Bone marrow (tissue), 2 donors: Measurements from ENCODE around the gene CPT1A.

Experiments
- DNase-seq, 2 donors: peaks; one replicate each; lab custom pipeline; 2025; lab: John Stamatoyannopoulos, UW

Gene CPT1A

DNA sequence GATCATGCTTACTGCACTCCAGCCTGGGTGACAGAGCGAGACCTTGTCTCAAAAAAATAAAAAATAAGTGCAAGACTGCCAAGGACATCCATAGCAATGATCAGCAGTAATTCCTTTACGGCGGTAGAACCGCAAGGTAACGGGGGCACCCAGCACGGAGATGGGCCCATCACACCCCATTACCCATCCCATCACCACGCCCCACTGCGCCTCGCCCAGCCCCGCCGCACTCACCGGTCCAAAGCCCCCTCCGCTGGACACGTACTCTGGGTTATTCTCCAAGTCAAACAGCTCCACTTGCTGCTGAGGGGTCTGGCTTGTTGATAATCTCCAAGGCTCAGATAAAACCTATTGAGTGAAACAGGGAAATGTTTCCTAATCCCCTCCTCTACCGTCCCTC lies 81.7 kb downstream of the CPT1A start:
- DNase-seq: no peak

DNA sequence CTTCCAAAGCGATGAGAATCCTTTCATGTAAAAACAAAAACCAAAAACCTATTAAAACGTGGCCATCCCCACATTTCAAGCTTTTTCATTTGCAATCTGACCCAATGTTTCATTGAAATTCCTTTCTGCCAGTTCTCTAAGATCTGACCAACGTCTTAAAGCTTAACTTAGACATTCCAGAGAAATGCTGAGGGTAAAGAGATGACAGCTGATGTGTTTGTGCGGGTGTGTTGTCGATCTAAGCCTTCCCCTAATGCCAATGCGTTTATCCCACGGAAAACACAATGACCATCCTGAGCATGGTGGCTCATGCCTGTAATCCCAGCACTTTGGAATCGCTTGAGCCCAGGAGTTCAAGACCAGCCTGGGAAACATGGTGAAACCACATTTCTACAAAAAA lies 84.0 kb downstream of the CPT1A start:
- no peak for DNase-seq

GRCh38 chr11:68756171-68756766 lies 85.4 kb downstream of the CPT1A start:
- DNase-seq: no peak

GRCh38 chr11:68753300-68753699 lies 88.4 kb downstream of the CPT1A start:
- DNase-seq: no peak

GRCh38 chr11:68751331-68751856 lies 90.3 kb downstream of the CPT1A start, which contains the start of gene TESMIN:
Gene TESMIN (minus strand): TSS chr11:68751520. CDS start chr11:68750660, 860 bp downstream.
- peak; percentile 73 to 86 for DNase-seq

GRCh38 chr11:68751004-68751325 lies 90.8 kb downstream of the CPT1A start:
- DNase-seq: no peak

DNA sequence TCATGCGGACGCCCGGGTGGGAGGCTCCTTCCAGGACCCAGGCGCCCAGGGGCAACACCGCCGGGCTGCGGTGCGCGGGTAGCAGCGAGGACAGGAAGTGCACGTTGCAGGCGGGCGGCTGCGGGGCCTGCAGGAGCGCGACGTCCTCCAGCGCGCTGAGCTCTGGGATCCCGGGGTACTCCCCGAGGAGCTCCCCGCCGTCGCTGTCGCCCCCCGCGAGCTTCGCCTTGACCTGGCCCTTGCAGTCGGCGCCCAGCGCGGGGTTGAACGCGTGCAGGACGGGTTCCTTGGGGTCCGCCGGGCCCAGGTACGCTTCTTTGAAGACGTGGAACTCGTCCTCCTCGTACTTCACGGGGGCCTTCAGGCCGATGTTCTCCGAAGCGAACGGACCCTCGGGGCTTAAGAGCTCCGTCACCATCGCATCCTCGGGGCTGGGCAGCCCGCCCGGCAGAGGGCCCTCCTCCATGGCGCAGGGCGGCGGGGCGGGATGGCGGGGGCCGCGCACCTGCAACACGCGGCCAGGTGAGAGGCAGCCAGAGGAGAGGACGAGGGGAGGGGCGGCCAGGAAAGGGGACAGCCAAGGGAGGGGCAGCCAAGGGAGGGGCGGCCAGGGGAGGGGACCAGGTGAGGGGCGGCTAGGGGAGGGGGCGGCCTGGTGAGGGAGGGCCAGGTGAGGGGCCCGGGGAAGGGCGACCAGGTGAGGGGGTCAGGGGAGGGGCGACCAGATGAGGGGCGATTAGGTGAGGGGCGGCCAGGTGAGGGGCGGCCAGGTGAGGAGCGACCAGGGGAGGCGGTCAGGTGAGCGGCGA lies 91.3 kb downstream of the CPT1A start:
- DNase-seq: no peak

GRCh38 chr11:68749229-68750123 lies 92.2 kb downstream of the CPT1A start:
- DNase-seq: no peak

- DNase-seq: no peak
Measured at GRCh38 chr11:68748061-68748460, 93.7 kb downstream of the CPT1A start.

- DNase-seq: no peak
Measured at GRCh38 chr11:68743539-68743938, 98.2 kb downstream of the CPT1A start.

DNA sequence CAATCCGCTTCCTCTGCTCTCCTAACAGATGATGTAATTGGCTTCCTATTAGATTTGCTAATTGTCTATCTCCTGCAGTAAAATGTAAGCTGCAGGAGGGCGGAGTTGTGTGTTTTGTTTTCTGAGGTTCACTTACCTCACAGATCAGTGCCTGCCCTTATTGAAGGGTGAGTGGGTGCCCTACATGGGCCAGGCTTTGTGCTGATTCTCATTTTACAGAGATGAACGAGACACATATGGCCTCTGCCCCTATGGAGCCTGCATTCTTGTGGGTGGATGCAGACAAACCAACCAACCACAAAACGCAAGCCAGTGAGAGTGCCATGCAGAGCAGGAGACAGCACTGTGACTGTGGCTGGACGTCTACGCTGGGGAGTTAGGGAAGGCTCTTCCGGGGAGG lies 100.3 kb downstream of the CPT1A start:
- no peak for DNase-seq

GRCh38 chr11:68735646-68736045 lies 106.1 kb downstream of the CPT1A start:
- no peak for DNase-seq

- DNase-seq: no peak
Measured at GRCh38 chr11:68735125-68735524, 106.6 kb downstream of the CPT1A start.

GRCh38 chr11:68734111-68734510 lies 107.6 kb downstream of the CPT1A start:
- DNase-seq: no peak

DNA sequence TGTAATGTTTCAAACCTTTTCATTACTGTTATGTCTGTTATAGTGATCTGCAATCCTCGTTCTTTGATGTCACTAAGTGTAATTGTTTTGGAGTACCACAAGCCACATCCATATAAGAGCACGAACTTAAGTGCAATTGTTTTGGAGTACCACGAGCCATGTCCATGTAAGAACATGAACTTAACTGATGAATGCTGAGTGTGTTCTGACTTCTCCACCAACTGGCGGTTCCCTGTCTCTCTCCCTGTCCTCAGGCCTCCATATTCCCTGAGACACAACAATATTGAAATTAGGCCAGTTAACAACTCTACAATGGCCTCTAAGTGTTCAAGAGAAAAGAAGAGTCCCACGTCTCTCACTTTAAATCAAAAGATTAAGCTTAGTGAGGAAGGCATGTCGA lies 113.9 kb downstream of the CPT1A start:
- DNase-seq: no peak

- no peak for DNase-seq
Measured at GRCh38 chr11:68724293-68724692, 117.4 kb downstream of the CPT1A start.

DNA sequence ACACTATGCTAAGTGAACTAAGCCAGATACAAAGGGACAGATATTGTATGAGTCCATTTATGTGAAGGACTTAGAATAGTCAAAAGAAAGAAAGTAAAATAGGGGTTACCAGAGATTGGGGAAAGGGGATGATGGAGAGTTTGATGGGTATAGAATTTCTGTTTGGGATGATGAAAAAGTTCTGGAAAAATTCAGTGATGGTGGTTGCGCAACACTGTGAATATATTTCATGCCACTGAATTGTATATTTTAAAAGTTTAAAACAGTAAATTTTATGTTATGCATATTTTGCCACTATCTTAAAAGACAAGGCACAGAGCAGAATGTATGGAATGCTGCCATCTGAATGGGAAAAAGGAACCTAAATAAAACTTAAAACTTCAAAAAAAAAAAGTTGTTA lies 119.6 kb downstream of the CPT1A start:
- no peak for DNase-seq

GRCh38 chr11:68721075-68721474 lies 120.6 kb downstream of the CPT1A start:
- DNase-seq: no peak

GRCh38 chr11:68715456-68716122 lies 126.1 kb downstream of the CPT1A start:
- no peak for DNase-seq

- no peak for DNase-seq
Measured at GRCh38 chr11:68714060-68714856, 127.5 kb downstream of the CPT1A start.

GRCh38 chr11:68711114-68711513 lies 130.6 kb downstream of the CPT1A start:
- DNase-seq: no peak
